ENCODE data around the gene CHRNA9.

- TF ChIP-seq, protein P1, sequence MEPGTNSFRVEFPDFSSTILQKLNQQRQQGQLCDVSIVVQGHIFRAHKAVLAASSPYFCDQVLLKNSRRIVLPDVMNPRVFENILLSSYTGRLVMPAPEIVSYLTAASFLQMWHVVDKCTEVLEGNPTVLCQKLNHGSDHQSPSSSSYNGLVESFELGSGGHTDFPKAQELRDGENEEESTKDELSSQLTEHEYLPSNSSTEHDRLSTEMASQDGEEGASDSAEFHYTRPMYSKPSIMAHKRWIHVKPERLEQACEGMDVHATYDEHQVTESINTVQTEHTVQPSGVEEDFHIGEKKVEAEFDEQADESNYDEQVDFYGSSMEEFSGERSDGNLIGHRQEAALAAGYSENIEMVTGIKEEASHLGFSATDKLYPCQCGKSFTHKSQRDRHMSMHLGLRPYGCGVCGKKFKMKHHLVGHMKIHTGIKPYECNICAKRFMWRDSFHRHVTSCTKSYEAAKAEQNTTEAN (CRISPR knock-in tag; IDR thresholded peaks at IDR 0.05): no peak
- no peak for TF ChIP-seq NR2C2 (CRISPR knock-in tag; IDR thresholded peaks at IDR 0.05)
- TF ChIP-seq TCF7 (CRISPR knock-in tag; IDR thresholded peaks at IDR 0.05; ENCODE audit: low read depth): no peak
- no peak for TF ChIP-seq ATF2 (CRISPR knock-in tag; IDR thresholded peaks at IDR 0.05; ENCODE audit: borderline replicate concordance, low read depth)
Measured at GRCh38 chr4:40308528-40309122, 26.5 kb upstream of the CHRNA9 start.

Measured in WTC11 (cell line).